GM18870 (cell line): ENCODE measurements around the gene MAN1C1.

Experiments used
- ATAC-seq: cut with Tn5 transposase; IDR thresholded peaks from one replicate; pipeline ENCODE4 v1.9.1; 2021; ENCODE audit warnings: moderate library complexity; ENCODE audit not compliant: unreplicated experiment

MAN1C1 gene

GRCh38 chr1:25616095-25616986 lies at the start of gene MAN1C1:
MAN1C1 (plus strand) TSS chr1:25616791; CDS start chr1:25617798, 1,007 bp downstream.
- ATAC-seq, result no peak

GRCh38 chr1:25567710-25568089 lies 48.9 kb upstream of the MAN1C1 start:
- ATAC-seq, result no peak

- ATAC-seq, result no peak
These were observed 48.3 kb upstream of the MAN1C1 start for GRCh38 chr1:25568090-25568833.

GRCh38 chr1:25568834-25569596 lies 47.6 kb upstream of the MAN1C1 start:
- ATAC-seq, result no peak

GRCh38 chr1:25569597-25570396 lies 46.8 kb upstream of the MAN1C1 start:
- ATAC-seq, result no peak

GRCh38 chr1:25570798-25571521 lies 45.6 kb upstream of the MAN1C1 start:
- ATAC-seq, result no peak

GRCh38 chr1:25571522-25571970 lies 45.0 kb upstream of the MAN1C1 start:
- no peak for ATAC-seq

- no peak for ATAC-seq
These were observed 44.5 kb upstream of the MAN1C1 start for GRCh38 chr1:25572107-25572506.

- ATAC-seq, result no peak
These were observed 43.6 kb upstream of the MAN1C1 start for GRCh38 chr1:25572708-25573590.

GRCh38 chr1:25573591-25573930 lies 43.0 kb upstream of the MAN1C1 start:
- ATAC-seq, result no peak

GRCh38 chr1:25573961-25574360 lies 42.6 kb upstream of the MAN1C1 start:
- ATAC-seq, result no peak

GRCh38 chr1:25575191-25575590 lies 41.4 kb upstream of the MAN1C1 start:
- no peak for ATAC-seq

- ATAC-seq, result no peak
These were observed 40.0 kb upstream of the MAN1C1 start for GRCh38 chr1:25576459-25577133.

- no peak for ATAC-seq
These were observed 39.3 kb upstream of the MAN1C1 start for GRCh38 chr1:25577134-25577920.

- ATAC-seq, result no peak
These were observed 37.0 kb upstream of the MAN1C1 start for GRCh38 chr1:25579292-25580252.

GRCh38 chr1:25580927-25581326 lies 35.7 kb upstream of the MAN1C1 start:
- ATAC-seq, result no peak
